GM23338 (cell line): Measurements from ENCODE around the gene AFF1.

Experiments used
- CREB1 ChIP-seq: fragments of 250-450 bp; sonication (Bioruptor Pico); IDR thresholded peaks from 2 replicates; pipeline ENCODE4 v1.5.0; 2020; ENCODE audit warnings: low read depth, mild to moderate bottlenecking, moderate library complexity
- CTCF ChIP-seq, 2 experiments: fragments of 200-600 bp in 1 of 2; sonication (generic) in 1 of 2; conservative IDR thresholded peaks; 2 replicates each; pipeline versions ENCODE4 v1.5.1 to v1.6.1; 2016 to 2017; ENCODE audit warnings: antibody characterized with exemption in 2 of 2, low read depth in 2 of 2, mild to moderate bottlenecking in 2 of 2, moderate library complexity in 1 of 2
- EZH2 ChIP-seq: fragments of 200-600 bp; sonication (generic); IDR thresholded peaks from one replicate; pipeline ENCODE4 v1.8.0; 2017; ENCODE audit warnings: antibody characterized with exemption, mild to moderate bottlenecking, low read depth; ENCODE audit not compliant: unreplicated experiment
- EZH2phosphoT487 ChIP-seq: fragments of 200-600 bp; sonication (generic); IDR thresholded peaks from one replicate; pipeline ENCODE4 v1.8.1; 2018; ENCODE audit warnings: antibody characterized with exemption; ENCODE audit not compliant: unreplicated experiment
- JUNB ChIP-seq: IDR thresholded peaks from one replicate; pipeline ENCODE4 v1.6.1; 2016; ENCODE audit warnings: antibody characterized with exemption; ENCODE audit not compliant: unreplicated experiment
- POLR2AphosphoS5 ChIP-seq: IDR thresholded peaks from 2 replicates; pipeline ENCODE4 v1.6.1; 2016; ENCODE audit warnings: antibody characterized with exemption, low read depth
- ZNF114 ChIP-seq: fragments of 250-450 bp; sonication (Bioruptor Pico); IDR thresholded peaks from 2 replicates; pipeline ENCODE4 v1.5.0; 2020; ENCODE audit warnings: mild to moderate bottlenecking, moderate library complexity
- TF ChIP-seq, protein P1 (sequence below): IDR thresholded peaks from one replicate; pipeline ENCODE4 v1.6.1; 2018; ENCODE audit warnings: antibody characterized with exemption; ENCODE audit not compliant: unreplicated experiment

DNA sequence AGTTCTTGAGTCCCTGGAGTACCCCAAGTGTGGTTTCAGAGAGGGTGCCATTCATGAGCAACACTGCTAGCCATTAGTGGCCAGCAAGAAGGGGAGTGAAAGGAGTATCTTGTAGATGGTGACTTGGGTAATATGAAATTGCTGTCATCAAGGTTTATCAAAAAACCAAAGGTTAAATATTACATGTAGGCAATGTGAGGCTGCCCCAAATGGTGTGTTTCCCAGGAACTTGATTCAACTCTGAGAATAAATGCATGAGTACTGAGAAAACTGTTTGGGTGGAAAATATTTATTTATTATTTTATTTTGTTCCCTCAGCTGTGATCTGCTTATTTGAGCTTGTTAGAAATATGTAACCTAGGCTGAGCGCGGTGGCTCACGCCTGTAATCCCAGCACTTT is 55.7 kb downstream of the AFF1 start:
- TF ChIP-seq JUNB (no peak), CTCF (conservative IDR thresholded peaks at IDR 0.05; ENCODE audit: low read depth in 2 of 2) (no peak), EZH2 (no peak), EZH2phosphoT487 (no peak), CREB1 (CRISPR knock-in tag) (no peak), ZNF114 (CRISPR knock-in tag) (no peak), POLR2AphosphoS5 (no peak)
- TF ChIP-seq, protein P1, sequence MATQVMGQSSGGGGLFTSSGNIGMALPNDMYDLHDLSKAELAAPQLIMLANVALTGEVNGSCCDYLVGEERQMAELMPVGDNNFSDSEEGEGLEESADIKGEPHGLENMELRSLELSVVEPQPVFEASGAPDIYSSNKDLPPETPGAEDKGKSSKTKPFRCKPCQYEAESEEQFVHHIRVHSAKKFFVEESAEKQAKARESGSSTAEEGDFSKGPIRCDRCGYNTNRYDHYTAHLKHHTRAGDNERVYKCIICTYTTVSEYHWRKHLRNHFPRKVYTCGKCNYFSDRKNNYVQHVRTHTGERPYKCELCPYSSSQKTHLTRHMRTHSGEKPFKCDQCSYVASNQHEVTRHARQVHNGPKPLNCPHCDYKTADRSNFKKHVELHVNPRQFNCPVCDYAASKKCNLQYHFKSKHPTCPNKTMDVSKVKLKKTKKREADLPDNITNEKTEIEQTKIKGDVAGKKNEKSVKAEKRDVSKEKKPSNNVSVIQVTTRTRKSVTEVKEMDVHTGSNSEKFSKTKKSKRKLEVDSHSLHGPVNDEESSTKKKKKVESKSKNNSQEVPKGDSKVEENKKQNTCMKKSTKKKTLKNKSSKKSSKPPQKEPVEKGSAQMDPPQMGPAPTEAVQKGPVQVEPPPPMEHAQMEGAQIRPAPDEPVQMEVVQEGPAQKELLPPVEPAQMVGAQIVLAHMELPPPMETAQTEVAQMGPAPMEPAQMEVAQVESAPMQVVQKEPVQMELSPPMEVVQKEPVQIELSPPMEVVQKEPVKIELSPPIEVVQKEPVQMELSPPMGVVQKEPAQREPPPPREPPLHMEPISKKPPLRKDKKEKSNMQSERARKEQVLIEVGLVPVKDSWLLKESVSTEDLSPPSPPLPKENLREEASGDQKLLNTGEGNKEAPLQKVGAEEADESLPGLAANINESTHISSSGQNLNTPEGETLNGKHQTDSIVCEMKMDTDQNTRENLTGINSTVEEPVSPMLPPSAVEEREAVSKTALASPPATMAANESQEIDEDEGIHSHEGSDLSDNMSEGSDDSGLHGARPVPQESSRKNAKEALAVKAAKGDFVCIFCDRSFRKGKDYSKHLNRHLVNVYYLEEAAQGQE = no peak
